HuH-7 (cell line): ENCODE measurements around the gene SLC35E4.
A peak's percentile ranks its signal among the peaks of the same experiment; 100 is the strongest.
"Not testable (repeated sequence)": the region's sequence is repeated elsewhere in the genome, so short reads cannot be mapped to it uniquely, and the experiment has no call there.

Experiments
- DNase-seq: peaks from one replicate; pipeline ENCODE4 v3.0.0; 2011; ENCODE audit warnings: low spot score

SLC35E4 gene

DNA sequence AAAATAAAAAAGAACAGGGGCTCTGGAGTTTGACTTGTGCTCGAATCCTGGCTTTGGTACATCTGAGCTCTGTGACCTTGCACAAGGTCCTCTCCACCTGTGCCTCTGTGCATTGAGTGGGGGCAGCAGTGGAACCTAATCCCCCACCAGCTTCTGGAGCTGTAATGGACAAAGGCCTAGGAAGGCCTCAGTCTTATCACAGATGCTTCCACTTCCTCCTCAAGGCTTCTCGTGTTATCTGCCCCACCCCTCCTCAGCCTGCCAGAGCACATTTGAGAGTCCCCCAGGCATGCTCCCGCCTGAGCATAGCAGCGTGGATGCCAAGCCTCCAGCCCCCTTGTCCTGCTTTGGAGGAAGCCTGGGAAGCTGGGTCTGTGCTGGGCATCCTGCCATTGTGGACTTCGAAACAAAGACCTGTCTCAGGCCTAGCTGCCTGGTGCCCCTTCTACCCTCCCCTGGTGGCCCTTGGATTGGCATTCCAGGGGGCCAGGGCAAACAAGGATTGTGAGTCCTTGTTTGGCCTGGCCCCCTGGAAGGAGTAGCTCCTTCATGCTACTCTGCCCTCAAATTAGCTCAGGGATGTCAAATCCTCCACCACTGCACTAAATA, 15.0 kb downstream of the SLC35E4 start:
- DNase-seq: no peak

DNA sequence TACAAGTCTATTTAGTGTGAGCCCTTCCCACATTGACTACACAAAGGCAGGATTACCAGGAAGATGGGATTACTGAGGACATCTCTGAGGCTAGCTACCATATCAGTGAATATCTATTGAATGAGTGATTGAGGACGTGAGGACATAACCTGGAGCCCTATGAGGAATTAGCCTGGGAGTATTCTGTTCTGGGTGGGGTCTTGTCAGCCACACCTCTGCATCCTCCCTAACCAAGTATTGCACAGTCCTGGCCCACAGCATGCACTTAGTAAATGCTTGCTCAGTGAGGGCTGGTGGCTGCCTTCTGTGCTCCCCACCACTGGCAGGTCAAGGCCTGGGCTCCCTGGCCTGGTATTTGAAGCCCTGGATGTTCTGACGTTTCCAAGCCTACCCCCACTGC, 17.3 kb downstream of the SLC35E4 start:
- DNase-seq: no peak

GRCh38 chr22:30654361-30654760, 18.8 kb downstream of the SLC35E4 start:
- DNase-seq: no peak

DNA sequence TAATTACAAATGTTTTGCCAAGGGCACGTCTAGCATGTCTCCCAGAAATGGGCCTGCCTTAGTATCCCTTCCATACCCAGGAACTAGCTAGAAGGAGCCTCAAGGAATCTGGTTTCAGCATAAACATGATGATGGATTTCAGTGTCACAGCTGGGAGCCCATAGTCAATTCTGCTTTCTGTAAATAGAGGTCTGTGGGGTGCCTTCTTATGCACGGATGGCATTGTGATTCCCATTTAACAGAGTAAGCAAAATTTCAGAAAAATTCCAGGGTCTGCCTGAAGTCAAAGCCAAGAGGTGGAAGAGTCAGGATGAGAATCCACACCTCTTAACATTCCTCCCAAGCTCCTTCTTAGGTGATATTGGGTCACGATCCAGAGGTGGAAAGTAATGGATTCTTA, 20.0 kb downstream of the SLC35E4 start:
- no peak for DNase-seq

GRCh38 chr22:30662040-30662439, 26.5 kb downstream of the SLC35E4 start:
- DNase-seq: no peak

- no peak for DNase-seq
These were observed 29.2 kb downstream of the SLC35E4 start for GRCh38 chr22:30664798-30665197.

DNA sequence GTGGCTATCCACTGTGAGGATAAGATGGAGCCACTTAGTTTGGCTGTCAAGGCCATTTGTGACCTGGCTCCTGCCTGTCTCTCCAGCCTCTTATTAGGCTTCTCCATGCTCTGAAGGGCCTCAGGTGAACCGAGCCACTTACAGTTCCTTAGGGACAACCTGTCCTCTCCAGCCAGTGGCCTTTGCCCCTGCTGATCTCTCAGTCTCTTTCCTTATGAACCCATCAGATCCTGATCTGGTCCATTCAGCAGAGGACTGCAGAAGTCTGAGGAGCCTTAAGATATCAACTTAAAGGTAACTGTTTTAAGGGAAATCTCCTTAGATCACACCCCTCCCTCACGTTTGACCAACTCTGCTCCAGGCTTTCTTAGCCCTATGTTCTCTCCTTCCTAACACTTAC, 29.7 kb downstream of the SLC35E4 start:
- no peak for DNase-seq

DNA sequence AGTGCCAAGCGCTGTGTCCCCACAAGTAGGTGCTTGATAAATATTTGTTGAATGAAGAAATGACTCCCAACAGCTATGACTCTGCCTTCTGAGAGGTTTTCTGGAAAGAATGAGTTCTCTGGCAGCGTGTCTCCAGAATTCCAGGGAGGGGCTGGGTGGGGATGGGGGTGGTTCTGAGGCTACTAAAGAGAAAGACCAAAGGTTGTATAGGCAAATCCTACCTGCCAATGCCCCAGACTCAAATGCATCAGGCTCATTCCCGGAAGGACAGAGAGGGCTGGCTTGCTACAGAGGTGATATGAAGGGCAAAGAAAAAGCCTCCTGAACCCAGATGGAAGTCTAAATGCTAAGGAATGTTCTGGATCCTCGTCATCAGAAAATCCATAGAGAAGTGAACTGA, 30.2 kb downstream of the SLC35E4 start:
- DNase-seq: no peak

- DNase-seq: no peak
These were observed 31.5 kb downstream of the SLC35E4 start for GRCh38 chr22:30667107-30667493.

- DNase-seq: peak; percentile 95
These were observed 32.2 kb downstream of the SLC35E4 start, which contains the start of gene DUSP18 for GRCh38 chr22:30667494-30668385. TSS of gene DUSP18 (minus strand) at chr22:30667875. CDS start at chr22:30664003, 3,872 bp downstream.

DNA sequence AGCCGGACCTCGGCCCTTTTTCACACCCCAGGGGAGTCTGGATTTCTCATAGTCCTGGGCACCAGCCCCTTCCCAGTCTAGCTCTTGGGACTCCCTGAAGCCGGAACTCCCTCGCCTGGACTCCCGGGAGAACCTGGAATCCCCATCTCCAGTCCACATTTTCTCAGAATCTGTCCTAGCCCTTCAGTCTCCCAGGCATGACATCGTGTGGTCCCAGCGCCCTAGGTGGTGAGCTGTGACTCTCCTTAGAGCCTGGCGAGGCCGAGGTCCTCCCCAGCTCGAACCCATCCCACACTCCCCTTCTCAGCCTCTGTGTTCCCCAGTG, 32.8 kb downstream of the SLC35E4 start:
- DNase-seq: peak; percentile 38

DNA sequence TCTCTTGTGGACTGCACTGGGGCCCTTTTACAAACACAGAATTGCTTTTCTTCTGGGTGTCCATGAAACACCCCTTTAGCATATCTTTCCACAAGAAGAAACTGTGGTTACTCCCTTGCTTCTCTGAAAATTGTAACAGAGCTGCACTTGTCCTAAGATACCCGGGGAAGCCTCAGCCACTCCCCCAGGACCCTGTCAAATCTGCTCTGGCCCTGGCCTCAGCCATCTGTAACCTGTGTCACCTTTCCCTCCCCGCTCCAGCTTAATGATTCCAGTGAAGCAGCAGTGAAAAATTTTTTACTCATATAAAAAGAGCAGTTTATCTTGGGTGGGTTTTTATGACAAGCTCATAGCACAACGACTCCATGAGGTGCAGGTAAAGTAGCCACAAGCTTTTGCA, 35.5 kb downstream of the SLC35E4 start:
- DNase-seq: no peak

DNA sequence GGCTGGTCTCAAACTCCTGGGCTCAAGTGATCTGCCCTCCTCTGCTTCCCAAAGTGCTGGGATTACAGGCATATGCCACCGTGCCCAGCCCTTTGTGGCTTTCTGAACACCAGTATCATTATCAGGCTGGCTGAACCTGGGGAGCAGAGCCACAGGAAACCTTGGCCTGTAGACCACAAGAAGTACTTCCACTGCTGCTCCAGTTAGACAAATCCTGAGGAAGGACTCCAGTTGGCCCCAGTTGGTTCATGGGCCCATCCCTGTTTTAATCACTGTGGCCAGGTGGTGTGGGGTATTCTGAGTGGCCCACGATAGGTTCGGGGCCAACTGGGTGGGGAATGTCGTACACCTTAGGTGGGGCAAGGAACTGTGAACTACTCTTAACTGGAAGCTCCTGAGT, 37.6 kb downstream of the SLC35E4 start:
- DNase-seq: no peak

GRCh38 chr22:30674482-30674881, 38.9 kb downstream of the SLC35E4 start:
- no peak for DNase-seq

DNA sequence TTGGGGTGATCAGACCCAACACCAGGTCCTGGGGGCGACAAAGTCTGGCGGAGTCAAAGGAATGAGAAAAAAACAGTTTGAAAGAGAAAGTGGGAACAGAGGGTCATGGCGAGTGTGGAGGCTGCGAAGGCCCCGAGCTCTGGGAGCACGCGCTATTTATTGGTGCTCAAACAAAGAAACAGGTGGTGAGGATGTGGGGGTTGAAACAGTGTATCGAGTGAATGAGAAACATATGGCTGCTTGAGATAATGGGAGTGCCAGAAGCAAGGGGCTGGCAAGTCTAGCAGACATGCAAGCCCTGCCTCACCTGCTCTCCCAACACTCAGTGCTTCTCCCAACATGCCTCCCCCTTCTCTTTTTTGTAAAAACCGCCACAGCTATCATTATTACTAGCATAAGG, 39.9 kb downstream of the SLC35E4 start:
- no peak for DNase-seq

- not testable (repeated sequence) for DNase-seq
These were observed 41.0 kb downstream of the SLC35E4 start for GRCh38 chr22:30676565-30676964.

- not testable (repeated sequence) for DNase-seq
These were observed 44.5 kb downstream of the SLC35E4 start for GRCh38 chr22:30679895-30680690.

GRCh38 chr22:30680991-30681770, 45.6 kb downstream of the SLC35E4 start:
- no peak for DNase-seq

- no peak for DNase-seq
These were observed 46.2 kb downstream of the SLC35E4 start for GRCh38 chr22:30681831-30682230.

DNA sequence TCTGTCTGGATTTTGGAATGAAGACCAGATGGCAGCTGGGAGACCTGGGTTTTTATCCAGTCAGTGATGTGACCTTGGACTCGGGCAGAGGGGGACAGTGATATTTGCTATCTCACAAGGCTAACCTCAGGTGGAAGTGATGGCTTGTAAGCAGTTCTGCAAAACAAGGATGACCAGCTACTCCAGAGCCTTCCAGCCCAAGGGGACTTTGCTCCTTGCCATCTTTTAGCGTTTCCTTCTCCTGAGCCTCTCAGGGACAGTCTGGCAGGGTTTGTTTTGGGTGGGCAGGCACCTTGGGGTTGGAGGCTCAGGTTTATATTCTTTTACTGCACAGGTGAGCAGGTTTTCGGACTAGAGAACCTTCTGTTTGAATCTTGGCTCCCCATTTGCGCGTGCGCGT, 49.6 kb downstream of the SLC35E4 start:
- no peak for DNase-seq

DNA sequence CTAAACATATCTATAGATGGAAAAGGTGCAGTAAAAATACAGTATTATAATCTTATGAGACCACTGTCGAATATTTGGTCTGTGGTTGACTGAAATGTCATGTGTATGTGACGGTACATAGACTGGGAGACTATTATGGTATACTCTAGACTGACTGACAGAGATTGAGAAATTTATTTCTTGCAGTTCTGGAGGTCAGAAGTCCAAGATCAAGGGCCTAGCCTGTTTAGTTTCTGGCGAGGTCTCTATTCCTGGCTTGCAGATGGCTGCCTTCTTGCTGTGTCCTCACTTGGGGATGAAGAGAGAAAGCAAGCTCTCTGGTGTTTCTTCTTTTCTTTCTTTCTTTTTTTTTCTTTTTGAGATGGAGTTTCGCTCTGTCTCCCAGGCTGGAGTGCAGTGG, 51.8 kb downstream of the SLC35E4 start:
- no peak for DNase-seq

DNA sequence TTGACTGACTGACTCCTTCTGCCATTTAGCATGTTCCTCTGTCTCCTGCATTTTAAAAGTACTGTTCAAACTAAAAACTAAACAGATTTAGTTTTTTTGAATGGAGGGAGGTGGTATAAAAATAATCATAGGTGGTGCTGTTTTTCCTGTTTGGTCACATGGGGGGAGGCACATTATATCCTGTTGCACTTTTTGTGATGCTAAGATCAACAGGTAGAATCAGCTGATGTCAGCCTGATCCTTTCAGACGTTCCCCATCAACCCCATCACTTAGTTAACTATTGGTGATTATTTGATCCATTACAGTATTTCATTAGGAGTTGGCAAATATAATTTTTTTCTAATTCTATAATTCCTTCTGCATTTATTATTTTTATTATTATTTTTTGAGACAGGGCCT, 54.0 kb downstream of the SLC35E4 start:
- DNase-seq: no peak
